HG03139 (cell line): ENCODE results near the gene GTF2H4.

Experiments used
- ATAC-seq: cut with Tn5 transposase; IDR thresholded peaks from one replicate; pipeline ENCODE4 v1.9.1; 2021; ENCODE audit not compliant: unreplicated experiment

GTF2H4 gene

GRCh38 chr6:30882204-30882758 is 25.7 kb upstream of the GTF2H4 start:
- ATAC-seq: no peak

GRCh38 chr6:30882759-30883684 is 25.0 kb upstream of the GTF2H4 start:
- ATAC-seq: no peak

GRCh38 chr6:30883685-30884520 is 24.1 kb upstream of the GTF2H4 start, which contains the start of gene DDR1:
Gene DDR1, plus strand, starts transcription at chr6:30884519. Its CDS starts 4,211 bp downstream, at chr6:30888730.
- no peak for ATAC-seq

- ATAC-seq: no peak
Measured at GRCh38 chr6:30884521-30885480, 23.2 kb upstream of the GTF2H4 start.

- no peak for ATAC-seq
Measured at GRCh38 chr6:30885481-30885998, 22.5 kb upstream of the GTF2H4 start.

GRCh38 chr6:30885999-30886896 is 21.8 kb upstream of the GTF2H4 start:
- no peak for ATAC-seq

GRCh38 chr6:30886897-30887255 is 21.1 kb upstream of the GTF2H4 start:
- no peak for ATAC-seq

- no peak for ATAC-seq
Measured at GRCh38 chr6:30887901-30888815, 19.8 kb upstream of the GTF2H4 start.

- no peak for ATAC-seq
Measured at GRCh38 chr6:30888816-30889495, 19.1 kb upstream of the GTF2H4 start.

- no peak for ATAC-seq
Measured at GRCh38 chr6:30889496-30889885, 18.5 kb upstream of the GTF2H4 start.

GRCh38 chr6:30889921-30890645 is 17.9 kb upstream of the GTF2H4 start:
- ATAC-seq: no peak

- ATAC-seq: no peak
Measured at GRCh38 chr6:30890646-30891449, 17.2 kb upstream of the GTF2H4 start.

GRCh38 chr6:30891450-30891723 is 16.6 kb upstream of the GTF2H4 start:
- ATAC-seq: no peak

GRCh38 chr6:30891816-30892538 is 16.0 kb upstream of the GTF2H4 start:
- no peak for ATAC-seq

- no peak for ATAC-seq
Measured at GRCh38 chr6:30893001-30893591, 14.9 kb upstream of the GTF2H4 start.
